HG03095 (cell line): ENCODE results near the gene ERLIN1.
"Not testable (repeated sequence)": the region's sequence is repeated elsewhere in the genome, so short reads cannot be mapped to it uniquely, and the experiment has no call there.

Experiments
- ATAC-seq: cut with Tn5 transposase; IDR thresholded peaks from one replicate; pipeline ENCODE4 v1.9.1; 2021; ENCODE audit warnings: moderate library complexity; ENCODE audit not compliant: unreplicated experiment

ERLIN1 gene

GRCh38 chr10:100138921-100139496 is 46.8 kb downstream of the ERLIN1 start:
- no peak for ATAC-seq

GRCh38 chr10:100135486-100135885 is 50.3 kb downstream of the ERLIN1 start:
- no peak for ATAC-seq

DNA sequence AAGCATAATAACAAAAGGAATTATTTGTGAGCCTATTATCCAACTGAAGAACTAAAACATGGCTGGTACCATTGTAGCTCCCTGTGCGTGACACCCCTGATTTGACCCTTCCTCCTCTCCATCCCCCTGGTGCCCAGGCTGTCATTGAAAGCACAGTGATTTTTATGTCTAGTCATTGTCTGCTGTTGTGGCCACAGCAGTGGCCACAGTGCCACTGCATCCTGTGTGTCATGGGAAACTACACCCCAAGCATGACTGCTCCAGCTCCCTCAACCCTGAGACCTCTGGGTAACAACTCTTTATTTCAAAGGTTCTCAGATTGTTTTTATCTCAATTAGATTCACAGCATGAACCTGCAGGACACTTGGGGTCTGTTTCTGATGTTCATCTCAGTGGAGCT is 52.0 kb downstream of the ERLIN1 start:
- ATAC-seq, result no peak

DNA sequence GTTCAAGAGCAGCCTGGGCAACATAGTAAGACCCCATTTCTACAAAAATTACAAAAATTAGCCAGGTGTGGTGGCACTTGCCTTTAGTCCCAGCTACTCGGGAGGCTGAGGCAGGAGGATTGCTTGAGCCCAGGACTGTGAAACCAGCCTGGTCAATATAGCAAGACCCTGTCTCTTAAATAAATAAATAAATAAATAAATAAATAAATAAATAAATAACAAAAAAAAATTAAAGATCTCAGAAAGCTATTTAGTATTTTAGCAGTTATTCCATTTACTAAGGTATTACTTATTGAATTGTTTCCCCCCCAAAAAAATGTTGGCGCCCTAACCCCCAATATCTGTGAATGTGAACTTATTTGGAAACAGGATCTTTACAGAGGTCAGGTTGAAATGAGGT is 53.4 kb downstream of the ERLIN1 start:
- no peak for ATAC-seq

GRCh38 chr10:100131571-100131970 is 54.3 kb downstream of the ERLIN1 start:
- no peak for ATAC-seq

DNA sequence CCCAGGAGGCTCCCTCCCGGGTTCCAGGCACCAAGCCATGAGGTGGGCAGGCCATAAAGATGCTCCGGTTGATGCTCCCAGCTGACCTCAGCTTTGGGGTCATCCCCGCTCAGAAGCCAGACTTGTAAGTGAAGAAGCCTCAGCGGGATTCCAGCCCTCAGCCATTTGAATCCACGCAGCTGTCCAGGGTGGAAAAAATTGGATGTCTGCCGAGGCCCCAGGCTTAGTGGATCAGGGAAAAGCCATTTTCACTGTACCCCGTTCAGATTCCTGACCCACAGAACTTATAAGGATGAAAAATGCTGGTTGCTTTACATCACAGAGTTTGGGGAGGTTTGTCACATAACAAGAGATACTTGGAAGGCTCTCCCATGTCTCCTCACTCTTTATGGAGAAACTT is 55.0 kb downstream of the ERLIN1 start:
- no peak for ATAC-seq

GRCh38 chr10:100129424-100129823 is 56.4 kb downstream of the ERLIN1 start:
- ATAC-seq, result no peak

DNA sequence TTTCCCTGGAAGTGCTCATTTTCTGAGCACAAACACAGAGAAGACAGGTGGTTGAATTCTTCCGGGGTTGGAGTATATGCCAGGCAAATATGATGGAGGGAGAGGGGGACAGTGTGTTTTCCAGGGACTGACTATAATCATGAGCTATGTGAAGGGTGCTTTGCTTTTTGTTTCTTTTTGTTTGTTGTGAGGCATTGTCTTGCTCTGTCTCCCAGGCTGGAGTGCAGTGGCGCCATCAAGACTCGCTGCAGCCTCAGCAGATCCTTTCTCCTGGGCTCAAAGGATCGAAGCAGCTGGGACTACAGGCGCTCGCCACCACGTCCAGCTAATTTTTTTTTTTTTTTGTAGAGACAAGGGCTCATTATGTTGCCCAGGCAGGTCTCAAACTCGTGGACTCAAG is 56.9 kb downstream of the ERLIN1 start:
- ATAC-seq, result no peak

DNA sequence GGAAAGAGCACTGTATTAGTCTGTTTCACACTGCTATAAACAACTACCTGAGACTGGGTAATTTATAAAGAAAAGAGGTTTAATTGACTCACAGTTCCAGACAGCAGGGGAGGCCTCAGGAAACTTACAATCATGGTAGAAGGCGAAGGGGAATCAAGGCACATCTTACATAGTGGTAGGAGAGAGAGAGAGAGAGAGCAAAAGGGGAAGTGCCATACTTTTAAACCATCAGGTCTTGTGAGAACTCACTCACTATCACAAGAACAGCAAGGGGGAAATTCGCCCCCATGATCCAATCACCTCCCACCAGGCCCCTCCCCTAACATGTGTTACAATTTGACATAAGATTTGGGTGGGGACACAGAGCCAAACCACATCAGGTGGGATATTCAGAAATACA is 60.5 kb downstream of the ERLIN1 start:
- not testable (repeated sequence) for ATAC-seq

DNA sequence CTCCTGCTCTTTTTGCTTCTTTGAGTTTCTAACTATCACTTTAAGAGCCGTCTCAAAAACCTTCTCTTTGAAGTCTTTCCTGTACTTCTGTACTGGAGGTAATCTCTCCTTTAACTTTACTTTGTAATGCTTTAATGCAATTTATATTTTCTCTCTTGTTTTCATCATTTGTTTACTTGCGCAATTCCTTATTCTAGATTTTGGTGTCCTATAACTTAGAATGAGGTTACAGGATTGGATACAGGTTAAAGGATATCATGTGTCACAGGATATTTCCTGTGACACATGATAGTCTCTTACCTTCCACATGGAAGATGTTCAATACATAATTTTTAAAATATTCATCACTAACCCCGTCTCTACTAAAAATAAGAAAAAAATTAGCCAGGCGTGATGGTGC is 61.7 kb downstream of the ERLIN1 start:
- no peak for ATAC-seq

- no peak for ATAC-seq
Observed at GRCh38 chr10:100122780-100123179, 63.0 kb downstream of the ERLIN1 start.

- no peak for ATAC-seq
Observed at GRCh38 chr10:100120550-100120949, 65.3 kb downstream of the ERLIN1 start.

GRCh38 chr10:100119726-100120125 is 66.1 kb downstream of the ERLIN1 start:
- no peak for ATAC-seq

GRCh38 chr10:100114976-100115770 is 70.7 kb downstream of the ERLIN1 start:
- no peak for ATAC-seq

GRCh38 chr10:100114460-100114859 is 71.4 kb downstream of the ERLIN1 start:
- ATAC-seq, result no peak

DNA sequence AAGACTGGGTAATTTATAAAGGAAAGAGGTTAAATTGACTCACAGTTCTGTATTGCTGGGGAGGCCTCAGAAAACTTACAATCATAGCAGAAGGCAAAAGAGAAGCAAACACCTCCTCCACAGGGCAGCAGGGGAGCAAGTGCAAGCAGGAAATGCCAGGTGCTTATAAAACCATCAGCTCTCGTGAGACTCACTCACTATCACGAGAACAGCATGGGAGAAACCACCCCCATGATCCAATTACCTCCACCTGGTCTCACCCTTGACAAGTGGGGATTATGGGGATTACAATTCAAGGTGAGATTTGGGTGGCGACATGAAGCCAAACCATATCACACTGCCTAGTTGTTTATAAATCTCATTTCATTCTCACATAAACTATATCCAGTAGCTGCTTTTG is 76.2 kb downstream of the ERLIN1 start:
- no peak for ATAC-seq

DNA sequence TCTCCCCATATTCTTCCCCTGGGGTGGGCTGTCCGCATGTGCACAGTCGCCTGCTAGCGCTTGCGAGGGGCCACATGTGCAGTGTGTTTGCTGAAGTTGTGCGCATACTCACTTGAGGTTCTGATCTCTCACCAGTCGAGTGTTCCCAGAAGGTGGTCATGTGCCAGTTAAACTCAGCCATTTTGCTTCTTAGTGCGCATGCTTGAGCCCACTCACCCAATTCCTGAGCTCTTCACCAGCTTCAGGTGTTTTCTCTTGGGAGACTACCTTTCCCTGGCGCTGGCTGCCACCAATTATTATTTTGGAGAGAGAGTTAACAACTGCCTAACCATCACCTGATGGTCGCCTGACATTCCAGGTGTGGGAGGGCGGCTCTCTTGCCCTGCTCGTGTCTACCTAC is 79.0 kb downstream of the ERLIN1 start:
- no peak for ATAC-seq

DNA sequence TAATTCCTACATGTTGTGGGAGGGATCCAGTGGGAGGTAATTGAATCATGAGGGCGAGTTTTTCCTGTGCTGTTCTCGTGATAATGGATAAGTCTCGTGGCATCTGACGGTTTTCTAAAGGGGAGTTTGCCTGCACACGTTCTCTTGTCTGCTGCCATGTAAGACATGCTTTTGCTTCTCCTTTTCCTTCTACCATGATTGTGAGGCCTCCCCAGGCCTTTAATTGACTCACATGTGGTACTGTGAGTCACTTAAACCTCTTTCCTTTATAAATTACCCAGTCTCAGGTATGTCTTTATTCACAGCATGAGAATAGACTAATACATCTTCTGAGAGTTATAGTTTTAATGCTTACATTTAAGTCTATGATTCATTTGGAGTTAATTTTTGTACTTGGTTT is 81.5 kb downstream of the ERLIN1 start:
- ATAC-seq, result no peak

- ATAC-seq, result no peak
Observed at GRCh38 chr10:100103581-100103980, 82.2 kb downstream of the ERLIN1 start.

- ATAC-seq, result no peak
Observed at GRCh38 chr10:100101192-100102076, 84.4 kb downstream of the ERLIN1 start.

GRCh38 chr10:100100651-100101184 is 85.1 kb downstream of the ERLIN1 start:
- no peak for ATAC-seq
